Loucy (cell line): Measurements from ENCODE around the gene GPN2.
"Not testable (repeated sequence)": the region's sequence is repeated elsewhere in the genome, so short reads cannot be mapped to it uniquely, and the experiment has no call there.

Source experiments
- H2AFZ ChIP-seq: fragments of 200-600 bp; sonication (generic); 2 replicates; pipeline ENCODE4 v1.6.0; 2016; ENCODE audit warnings: antibody characterized with exemption, mild to moderate bottlenecking, low read length, moderate library complexity
- H3F3A ChIP-seq: fragments of 200-600 bp; 2 replicates; pipeline ENCODE4 v1.6.0; 2016; ENCODE audit warnings: antibody characterized with exemption, low read depth, mild to moderate bottlenecking
- H3K27me3 ChIP-seq: fragments of 200-600 bp; sonication (generic); 2 replicates; pipeline ENCODE4 v1.6.1; 2014; ENCODE audit warnings: low read length, mild to moderate bottlenecking; ENCODE audit not compliant: insufficient read depth, poor library complexity, severe bottlenecking
- H3K36me3 ChIP-seq: fragments of 200-600 bp; sonication (generic); 2 replicates; pipeline ENCODE4 v1.6.1; 2016; ENCODE audit warnings: low read length; ENCODE audit not compliant: insufficient read depth
- H3K4me1 ChIP-seq: fragments of 200-600 bp; sonication (generic); 2 replicates; pipeline ENCODE4 v1.5.1; 2014; ENCODE audit warnings: low read length, mild to moderate bottlenecking; ENCODE audit not compliant: insufficient read depth, poor library complexity, severe bottlenecking
- H3K4me2 ChIP-seq: fragments of 200-600 bp; sonication (generic); 2 replicates; pipeline ENCODE4 v1.6.0; 2014; ENCODE audit warnings: antibody characterized with exemption, low read length, low read depth, mild to moderate bottlenecking; ENCODE audit not compliant: poor library complexity, severe bottlenecking
- H3K4me3 ChIP-seq: fragments of 200-600 bp; sonication (generic); 2 replicates; pipeline ENCODE4 v1.5.1; 2014; ENCODE audit warnings: low read length, mild to moderate bottlenecking, mixed read lengths; ENCODE audit not compliant: poor library complexity, severe bottlenecking
- H3K79me2 ChIP-seq: fragments of 200-600 bp; sonication (generic); 2 replicates; pipeline ENCODE4 v1.6.1; 2014; ENCODE audit warnings: low read length; ENCODE audit not compliant: insufficient read depth
- H3K9ac ChIP-seq: fragments of 200-600 bp; sonication (generic); 2 replicates; pipeline ENCODE4 v1.6.0; 2014; ENCODE audit warnings: mild to moderate bottlenecking, low read depth, low read length, moderate library complexity; ENCODE audit not compliant: poor library complexity, severe bottlenecking
- H3K9me2 ChIP-seq: fragments of 200-600 bp; sonication (generic); replicated peaks from 2 replicates; pipeline ENCODE4 v1.6.1; 2016; ENCODE audit warnings: low read depth, low read length, mixed read lengths
- H3K9me3 ChIP-seq: fragments of 200-600 bp; sonication (generic); 2 replicates; pipeline ENCODE4 v1.6.1; 2014; ENCODE audit warnings: mild to moderate bottlenecking, antibody characterized with exemption, low read length, low read depth; ENCODE audit not compliant: insufficient read depth
- H4K20me1 ChIP-seq: fragments of 200-600 bp; sonication (generic); 2 replicates; pipeline ENCODE4 v1.6.0; 2014; ENCODE audit warnings: antibody characterized with exemption, low read length, mild to moderate bottlenecking; ENCODE audit not compliant: insufficient read depth, poor library complexity, severe bottlenecking
- CTCF ChIP-seq: fragments of 200-600 bp; sonication (generic); conservative IDR thresholded peaks from 2 replicates; pipeline ENCODE4 v1.5.1; 2014; ENCODE audit warnings: mild to moderate bottlenecking, antibody characterized with exemption, low read length
- EZH2phosphoT487 ChIP-seq: fragments of 200-600 bp; IDR thresholded peaks from 2 replicates; pipeline ENCODE4 v1.6.1; 2018; ENCODE audit warnings: antibody characterized with exemption, mild to moderate bottlenecking, moderate library complexity, borderline replicate concordance

GPN2 gene

GRCh38 chr1:26838474-26839338 is 51.4 kb downstream of the GPN2 start:
- peaks cover 9% of the 10 kb centered on the region; the same call in 1 of the 2 replicates for H3K79me2 ChIP-seq
- H3K4me1 ChIP-seq, result peaks cover 11% of the 10 kb centered on the region
- H3K9me2 ChIP-seq, result no peaks in the 10 kb centered on the region
- H3K36me3 ChIP-seq, result peaks cover 56% of the 10 kb centered on the region; the same call in 1 of the 2 replicates
- H3K9ac ChIP-seq, result no peak overlapping the region
- no peak overlapping the region for H3K4me3 ChIP-seq
- TF ChIP-seq CTCF, result no peak
- no peak for TF ChIP-seq EZH2phosphoT487
- H3K27me3 ChIP-seq, result no peaks in the 10 kb centered on the region
- no peak overlapping the region for H3K4me2 ChIP-seq
- no peaks in the 10 kb centered on the region for H3K9me3 ChIP-seq
- H3F3A ChIP-seq, result peaks cover 7% of the 10 kb centered on the region; the same call in 1 of the 2 replicates
- no peaks in the 10 kb centered on the region for H4K20me1 ChIP-seq
- H2AFZ ChIP-seq, result no peak overlapping the region

- not testable (repeated sequence) for H3K4me2 ChIP-seq, H4K20me1 ChIP-seq, H3K9me2 ChIP-seq, H3K9me3 ChIP-seq, H3K9ac ChIP-seq, H3K27me3 ChIP-seq, H3K4me3 ChIP-seq, H2AFZ ChIP-seq
- Histone ChIP-seq H3K4me1 (peaks cover 18% of the 10 kb centered on the region), H3F3A (peaks cover 14% of the 10 kb centered on the region), H3K36me3 (peaks cover 49% of the 10 kb centered on the region; the same call in 1 of the 2 replicates), H3K79me2 (peaks cover 10% of the 10 kb centered on the region; the same call in 1 of the 2 replicates)
Observed at GRCh38 chr1:26837665-26838064, 52.4 kb downstream of the GPN2 start.

GRCh38 chr1:26833432-26834405 is 56.4 kb downstream of the GPN2 start:
- TF ChIP-seq CTCF (peak; percentile 57), EZH2phosphoT487 (no peak)
- H3K36me3 ChIP-seq, result peaks cover 29% of the 10 kb centered on the region; the same call in 1 of the 2 replicates
- H3K4me2 ChIP-seq, result peak overlapping the region; percentile 82
- H3K4me3 ChIP-seq, result peak overlapping the region; percentile 61
- H3K4me1 ChIP-seq, result peaks cover 53% of the 10 kb centered on the region
- peaks cover 24% of the 10 kb centered on the region for H3F3A ChIP-seq
- H2AFZ ChIP-seq, result no peak overlapping the region
- no peaks in the 10 kb centered on the region for H3K9me2 ChIP-seq
- H3K79me2 ChIP-seq, result peaks cover 48% of the 10 kb centered on the region
- H3K9me3 ChIP-seq, result no peaks in the 10 kb centered on the region
- peaks cover 18% of the 10 kb centered on the region for H4K20me1 ChIP-seq
- H3K27me3 ChIP-seq, result no peaks in the 10 kb centered on the region
- H3K9ac ChIP-seq, result peak overlapping the region; percentile 53
